Measurements from ENCODE around the gene FAM181A. TPM values are rescaled to one million over a fixed set of nuclear protein-coding genes. Genes with fewer than 3 reads are reported as not detected.

The FAM181A gene
- total and polyA plus RNA-seq, 4 donors = 1.9 to 4.0 (median 3.3) TPM

- Histone ChIP-seq H3K27me3 (ENCODE audit: control insufficient read depth in 3 of 3, insufficient read depth in 3 of 3, low read length in 2 of 3) (no peaks in the 10 kb centered on the region), H3K9me3 (ENCODE audit: control insufficient read depth in 4 of 4, insufficient read depth in 3 of 4, low read length in 3 of 4) (no peaks in the 10 kb centered on the region), H3K4me3 (no peak overlapping the region), H3K27ac (ENCODE audit: low read depth in 1 of 2, low read length in 1 of 2) (peak overlapping the region in 1 of 2 donors; percentile 83), H3K9ac (ENCODE audit: insufficient read depth in 1 of 2, low read length in 2 of 2) (no peak overlapping the region), H3K36me3 (ENCODE audit: control insufficient read depth in 4 of 4, insufficient read depth in 4 of 4, low read length in 4 of 4) (no peaks in the 10 kb centered on the region), H3K4me1 (ENCODE audit: control insufficient read depth in 5 of 5, insufficient read depth in 5 of 5, low read length in 5 of 5) (peaks cover 0 to 18% (median 9%) of the 10 kb centered on the region in 5 donors)
- WGBS, 2 donors = 60 to 68% methylated on average over 14 of the region's 14 CpGs
- ATAC-seq (ENCODE audit: insufficient read depth, low FRiP score) = no peak
- no peak for DNase-seq
- TF ChIP-seq CTCF (IDR thresholded peaks at IDR 0.05; ENCODE audit: control extremely low read depth, extremely low read depth) = no peak
Measured at GRCh38 chr14:93956514-93957332, 29.6 kb downstream of the FAM181A start.

GRCh38 chr14:93957333-93957710 lies 30.2 kb downstream of the FAM181A start:
- H3K9me3 ChIP-seq (ENCODE audit: control insufficient read depth in 4 of 4, insufficient read depth in 3 of 4, low read length in 3 of 4) = no peaks in the 10 kb centered on the region
- H3K36me3 ChIP-seq (ENCODE audit: control insufficient read depth in 4 of 4, insufficient read depth in 4 of 4, low read length in 4 of 4) = no peaks in the 10 kb centered on the region
- H3K4me1 ChIP-seq (ENCODE audit: control insufficient read depth in 5 of 5, insufficient read depth in 5 of 5, low read length in 5 of 5) = peaks cover 0 to 18% (median 9%) of the 10 kb centered on the region in 5 donors
- 92% methylated on average over 7 of the region's 7 CpGs for WGBS, 2 donors
- H3K4me3 ChIP-seq = no peak overlapping the region
- DNase-seq (no peak), ATAC-seq (ENCODE audit: insufficient read depth, low FRiP score) (no peak)
- no peak for TF ChIP-seq CTCF (IDR thresholded peaks at IDR 0.05; ENCODE audit: control extremely low read depth, extremely low read depth)
- no peak overlapping the region for H3K9ac ChIP-seq (ENCODE audit: insufficient read depth in 1 of 2, low read length in 2 of 2)
- no peaks in the 10 kb centered on the region for H3K27me3 ChIP-seq (ENCODE audit: control insufficient read depth in 3 of 3, insufficient read depth in 3 of 3, low read length in 2 of 3)
- peak overlapping the region in 1 of 2 donors; percentile 65 for H3K27ac ChIP-seq (ENCODE audit: low read depth in 1 of 2, low read length in 1 of 2)

- WGBS, 2 donors = 94% methylated on average over 16 of the region's 16 CpGs
- Histone ChIP-seq H3K27me3 (ENCODE audit: control insufficient read depth in 3 of 3, insufficient read depth in 3 of 3, low read length in 2 of 3) (no peaks in the 10 kb centered on the region), H3K27ac (ENCODE audit: low read depth in 1 of 2, low read length in 1 of 2) (peak overlapping the region in 1 of 2 donors; percentile 68), H3K9me3 (ENCODE audit: control insufficient read depth in 4 of 4, insufficient read depth in 3 of 4, low read length in 3 of 4) (no peaks in the 10 kb centered on the region), H3K4me1 (ENCODE audit: control insufficient read depth in 5 of 5, insufficient read depth in 5 of 5, low read length in 5 of 5) (peaks cover 0 to 18% (median 9%) of the 10 kb centered on the region in 5 donors), H3K36me3 (ENCODE audit: control insufficient read depth in 4 of 4, insufficient read depth in 4 of 4, low read length in 4 of 4) (no peaks in the 10 kb centered on the region), H3K4me3 (no peak overlapping the region), H3K9ac (ENCODE audit: insufficient read depth in 1 of 2, low read length in 2 of 2) (peak overlapping the region in 1 of 2 donors; percentile 8)
- ATAC-seq (ENCODE audit: insufficient read depth, low FRiP score) (no peak), DNase-seq (no peak)
- no peak for TF ChIP-seq CTCF (IDR thresholded peaks at IDR 0.05; ENCODE audit: control extremely low read depth, extremely low read depth)
Measured at GRCh38 chr14:93957751-93958566, 30.8 kb downstream of the FAM181A start.
